Measurements from ENCODE around the gene TBX15.

TBX15 gene

GRCh38 chr1:118925651-118926050 is 62.5 kb downstream of the TBX15 start:
- no peak overlapping the region for H3K4me3 ChIP-seq (ENCODE audit: low read depth in 1 of 2, low read length in 1 of 2)
- no peaks in the 10 kb centered on the region for H3K9me3 ChIP-seq
- H3K36me3 ChIP-seq = no peaks in the 10 kb centered on the region
- no peak for TF ChIP-seq CTCF (IDR thresholded peaks at IDR 0.05)
- H3K27ac ChIP-seq = no peak overlapping the region
- H3K4me1 ChIP-seq (ENCODE audit: control insufficient read depth in 1 of 2, insufficient read depth in 1 of 2, low read depth in 1 of 2, low read length in 1 of 2) = no peaks in the 10 kb centered on the region
- no peaks in the 10 kb centered on the region for H3K27me3 ChIP-seq

- Histone ChIP-seq H3K9me3 (no peaks in the 10 kb centered on the region), H3K4me3 (ENCODE audit: low read depth in 1 of 2, low read length in 1 of 2) (no peak overlapping the region), H3K36me3 (no peaks in the 10 kb centered on the region), H3K27me3 (no peaks in the 10 kb centered on the region), H3K27ac (no peak overlapping the region), H3K4me1 (ENCODE audit: control insufficient read depth in 1 of 2, insufficient read depth in 1 of 2, low read depth in 1 of 2, low read length in 1 of 2) (no peaks in the 10 kb centered on the region)
- no peak for TF ChIP-seq CTCF (IDR thresholded peaks at IDR 0.05)
Measured at GRCh38 chr1:118923319-118923718, 64.8 kb downstream of the TBX15 start.

- Histone ChIP-seq H3K36me3 (no peaks in the 10 kb centered on the region), H3K4me1 (ENCODE audit: control insufficient read depth in 1 of 2, insufficient read depth in 1 of 2, low read depth in 1 of 2, low read length in 1 of 2) (no peaks in the 10 kb centered on the region), H3K9me3 (no peaks in the 10 kb centered on the region), H3K4me3 (ENCODE audit: low read depth in 1 of 2, low read length in 1 of 2) (no peak overlapping the region), H3K27me3 (no peaks in the 10 kb centered on the region), H3K27ac (no peak overlapping the region)
- no peak for TF ChIP-seq CTCF (IDR thresholded peaks at IDR 0.05)
Measured at GRCh38 chr1:118921994-118922393, 66.1 kb downstream of the TBX15 start.

- TF ChIP-seq CTCF (IDR thresholded peaks at IDR 0.05) = no peak
- H3K27ac ChIP-seq = no peak overlapping the region
- no peak overlapping the region for H3K4me3 ChIP-seq (ENCODE audit: low read depth in 1 of 2, low read length in 1 of 2)
- H3K9me3 ChIP-seq = no peaks in the 10 kb centered on the region
- H3K4me1 ChIP-seq (ENCODE audit: control insufficient read depth in 1 of 2, insufficient read depth in 1 of 2, low read depth in 1 of 2, low read length in 1 of 2) = no peaks in the 10 kb centered on the region
- H3K36me3 ChIP-seq = no peaks in the 10 kb centered on the region
- no peaks in the 10 kb centered on the region for H3K27me3 ChIP-seq
Measured at GRCh38 chr1:118920124-118920717, 67.9 kb downstream of the TBX15 start.

GRCh38 chr1:118918940-118919259 is 69.2 kb downstream of the TBX15 start:
- Histone ChIP-seq H3K9me3 (no peaks in the 10 kb centered on the region), H3K4me3 (ENCODE audit: low read depth in 1 of 2, low read length in 1 of 2) (no peak overlapping the region), H3K4me1 (ENCODE audit: control insufficient read depth in 1 of 2, insufficient read depth in 1 of 2, low read depth in 1 of 2, low read length in 1 of 2) (no peaks in the 10 kb centered on the region), H3K36me3 (no peaks in the 10 kb centered on the region), H3K27ac (no peak overlapping the region), H3K27me3 (no peaks in the 10 kb centered on the region)
- TF ChIP-seq CTCF (IDR thresholded peaks at IDR 0.05) = no peak
